HEK293 (cell line): ENCODE results near the gene ZNF292.

Source experiments
- CTCF ChIA-PET: fragments of 350-600 bp; formaldehyde crosslinking; extraction: SDS; loops from one replicate; lab custom pipeline; 2021; ENCODE audit warnings: antibody characterized with exemption; lab: Yijun Ruan, JAX
- POLR2A ChIA-PET: fragments of 300-600 bp; formaldehyde crosslinking; extraction: SDS; loops from one replicate; lab custom pipeline; 2020; ENCODE audit warnings: antibody characterized with exemption, inconsistent platforms; lab: Yijun Ruan, JAX
- H3K27ac ChIP-seq: fragments of 200-500 bp; sonication (Bioruptor generic); 2 replicates; pipeline ENCODE4 v1.5.1; 2014; ENCODE audit warnings: low read depth, low read length, control low read depth, inconsistent platforms; ENCODE audit errors: extremely low read depth
- H3K36me3 ChIP-seq, 2 experiments: fragments of 200-500 bp in 1 of 2; sonication (Bioruptor generic) in 1 of 2; 1 replicate in 1 of 2; 2 replicates in 1 of 2; pipeline ENCODE4 v1.5.1; 2014 to 2017; ENCODE audit warnings: inconsistent platforms in 2 of 2, low read length in 2 of 2; ENCODE audit not compliant: control insufficient read depth in 2 of 2, insufficient read depth in 1 of 2
- H3K4me1 ChIP-seq: fragments of 200-500 bp; sonication (Bioruptor generic); 2 replicates; pipeline ENCODE4 v1.5.1; 2014; ENCODE audit warnings: mild to moderate bottlenecking, low read length, inconsistent platforms; ENCODE audit not compliant: control insufficient read depth, insufficient read depth
- H3K4me3 ChIP-seq: 2 replicates; pipeline ENCODE4 v1.5.1; 2011; ENCODE audit warnings: low read depth, mild to moderate bottlenecking, control low read depth, low read length, moderate library complexity
- H3K9me3 ChIP-seq: fragments of 200-500 bp; sonication (Bioruptor generic); 2 replicates; pipeline ENCODE4 v1.5.1; 2014; ENCODE audit warnings: low read depth, low read length, inconsistent platforms; ENCODE audit not compliant: control insufficient read depth, insufficient read depth
- EGR2 ChIP-seq: fragments of 450-650 bp; formaldehyde crosslinking; IDR thresholded peaks from 2 replicates; pipeline ENCODE4 v1.5.1; 2016; ENCODE audit warnings: low read depth, missing biosample characterization, missing genetic modification characterization
- GFI1B ChIP-seq: fragments of 450-650 bp; formaldehyde crosslinking; IDR thresholded peaks from 2 replicates; pipeline ENCODE4 v1.5.1; 2016; ENCODE audit warnings: missing biosample characterization, missing genetic modification characterization
- KLF1 ChIP-seq: fragments of 450-650 bp; formaldehyde crosslinking; IDR thresholded peaks from 2 replicates; pipeline ENCODE4 v1.5.1; 2016; ENCODE audit warnings: missing biosample characterization, missing genetic modification characterization
- OVOL3 ChIP-seq: fragments of 450-650 bp; formaldehyde crosslinking; IDR thresholded peaks from 2 replicates; pipeline ENCODE4 v1.5.1; 2016; ENCODE audit warnings: missing biosample characterization, missing genetic modification characterization
- YY1 ChIP-seq: fragments of 450-650 bp; formaldehyde crosslinking; IDR thresholded peaks from 2 replicates; pipeline ENCODE4 v1.5.1; 2018; ENCODE audit warnings: missing biosample characterization, missing genetic modification characterization
- ZBTB20 ChIP-seq: fragments of 450-650 bp; formaldehyde crosslinking; IDR thresholded peaks from 2 replicates; pipeline ENCODE4 v1.5.1; 2016; ENCODE audit warnings: missing biosample characterization, missing genetic modification characterization
- ZFP37 ChIP-seq: fragments of 450-650 bp; formaldehyde crosslinking; IDR thresholded peaks from 2 replicates; pipeline ENCODE4 v1.5.1; 2016; ENCODE audit warnings: missing biosample characterization, missing genetic modification characterization
- ZNF155 ChIP-seq: fragments of 450-650 bp; formaldehyde crosslinking; IDR thresholded peaks from 2 replicates; pipeline ENCODE4 v1.5.1; 2016; ENCODE audit warnings: missing biosample characterization, missing genetic modification characterization
- ZNF214 ChIP-seq: fragments of 450-650 bp; formaldehyde crosslinking; IDR thresholded peaks from 2 replicates; pipeline ENCODE4 v1.5.1; 2017; ENCODE audit warnings: missing biosample characterization, mild to moderate bottlenecking, missing genetic modification characterization, borderline replicate concordance
- ZNF221 ChIP-seq: fragments of 450-650 bp; formaldehyde crosslinking; IDR thresholded peaks from 2 replicates; pipeline ENCODE4 v1.5.1; 2017; ENCODE audit warnings: missing biosample characterization, missing genetic modification characterization, borderline replicate concordance
- ZNF239 ChIP-seq: fragments of 450-650 bp; formaldehyde crosslinking; IDR thresholded peaks from 2 replicates; pipeline ENCODE4 v1.5.1; 2016; ENCODE audit warnings: missing biosample characterization, missing genetic modification characterization
- ZNF354C ChIP-seq: fragments of 450-650 bp; formaldehyde crosslinking; IDR thresholded peaks from 2 replicates; pipeline ENCODE4 v1.5.1; 2016; ENCODE audit warnings: missing biosample characterization, missing genetic modification characterization, low read depth, borderline replicate concordance
- ZNF366 ChIP-seq: fragments of 450-650 bp; formaldehyde crosslinking; conservative IDR thresholded peaks from 2 replicates; pipeline ENCODE4 v1.5.1; 2016; ENCODE audit warnings: missing biosample characterization, missing genetic modification characterization
- ZNF48 ChIP-seq: fragments of 450-650 bp; formaldehyde crosslinking; IDR thresholded peaks from 2 replicates; pipeline ENCODE4 v1.5.1; 2016; ENCODE audit warnings: missing biosample characterization, missing genetic modification characterization
- TF ChIP-seq, protein P1 (sequence below): fragments of 450-650 bp; formaldehyde crosslinking; IDR thresholded peaks from 2 replicates; pipeline ENCODE4 v1.5.1; 2016; ENCODE audit warnings: missing biosample characterization, missing genetic modification characterization
- TF ChIP-seq, protein P2 (sequence below): fragments of 450-650 bp; formaldehyde crosslinking; IDR thresholded peaks from 2 replicates; pipeline ENCODE4; 2016; ENCODE audit warnings: missing biosample characterization, missing genetic modification characterization
- TF ChIP-seq, protein P3 (sequence below): sonication (generic); formaldehyde crosslinking; IDR thresholded peaks from 2 replicates; pipeline ENCODE4 v1.8.1; 2022; ENCODE audit warnings: mild to moderate bottlenecking, moderate library complexity, missing genetic modification reagents
- TF ChIP-seq, protein P4 (sequence below): fragments of 450-650 bp; formaldehyde crosslinking; IDR thresholded peaks from 2 replicates; pipeline ENCODE4 v1.5.1; 2016; ENCODE audit warnings: missing biosample characterization, missing genetic modification characterization
- TF ChIP-seq, protein P5 (sequence below): fragments of 450-650 bp; formaldehyde crosslinking; IDR thresholded peaks from 2 replicates; pipeline ENCODE4 v1.5.0; 2017; ENCODE audit warnings: missing biosample characterization, missing genetic modification characterization, borderline replicate concordance
- TF ChIP-seq, protein P6 (sequence below): fragments of 450-650 bp; formaldehyde crosslinking; IDR thresholded peaks from 2 replicates; pipeline ENCODE4 v1.5.1; 2016; ENCODE audit warnings: missing biosample characterization, missing genetic modification characterization, borderline replicate concordance

ZNF292 gene

DNA sequence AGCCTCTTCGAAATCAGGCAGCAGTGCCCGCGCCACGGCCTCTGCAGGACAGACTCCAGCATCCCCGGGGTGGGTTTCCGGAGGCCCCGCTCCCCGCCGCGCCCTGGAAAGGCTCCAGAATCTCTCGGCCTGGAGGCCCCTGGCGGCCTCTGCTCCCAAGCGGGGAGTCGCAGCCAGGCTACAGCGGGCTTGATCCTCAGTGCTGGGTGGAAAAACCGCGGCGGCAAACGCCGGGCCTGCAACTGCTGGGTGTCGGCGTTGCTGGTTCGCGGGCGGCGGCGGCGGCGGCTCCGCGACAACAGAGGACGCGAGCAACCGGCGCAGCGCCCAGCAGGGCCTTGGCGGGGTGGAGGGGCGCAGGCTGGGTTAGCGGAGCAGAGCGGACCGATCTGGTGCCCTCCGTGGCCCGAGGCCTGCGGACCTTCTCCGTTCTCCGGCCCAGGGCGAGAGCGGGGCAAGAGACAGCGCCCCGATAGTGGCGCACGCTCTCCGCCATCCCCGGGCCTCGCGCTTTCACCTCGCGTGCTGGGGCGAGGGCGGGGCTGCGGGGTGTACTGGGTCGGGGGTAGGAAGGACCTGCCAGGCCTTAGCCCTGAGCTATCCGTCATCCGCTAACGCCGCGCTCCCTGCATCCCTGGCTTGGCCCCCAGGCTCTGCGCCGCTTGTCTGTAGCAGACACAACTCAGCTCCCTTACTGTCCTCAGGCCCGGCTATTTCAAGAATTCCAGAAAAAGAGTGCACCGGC, 3.4 kb upstream of the ZNF292 start:
- peak overlapping the region; percentile 18; the same call in 1 of the 2 replicates for H3K4me3 ChIP-seq
- peak overlapping the region; percentile 50; the same call in 1 of the 2 replicates for H3K27ac ChIP-seq
- CTCF ChIA-PET: interaction anchor here (1.6 kb wide), 1 partner anchor 71 kb away, joined by 3 read pairs; no protein-coding TSS in a partner anchor
- POLR2A ChIA-PET: no interaction called here
- no peaks in the 10 kb centered on the region for H3K9me3 ChIP-seq
- H3K4me1 ChIP-seq: no peaks in the 10 kb centered on the region
- TF ChIP-seq ZNF239 (tag by site-specific recombination): no peak
- TF ChIP-seq, protein P1, sequence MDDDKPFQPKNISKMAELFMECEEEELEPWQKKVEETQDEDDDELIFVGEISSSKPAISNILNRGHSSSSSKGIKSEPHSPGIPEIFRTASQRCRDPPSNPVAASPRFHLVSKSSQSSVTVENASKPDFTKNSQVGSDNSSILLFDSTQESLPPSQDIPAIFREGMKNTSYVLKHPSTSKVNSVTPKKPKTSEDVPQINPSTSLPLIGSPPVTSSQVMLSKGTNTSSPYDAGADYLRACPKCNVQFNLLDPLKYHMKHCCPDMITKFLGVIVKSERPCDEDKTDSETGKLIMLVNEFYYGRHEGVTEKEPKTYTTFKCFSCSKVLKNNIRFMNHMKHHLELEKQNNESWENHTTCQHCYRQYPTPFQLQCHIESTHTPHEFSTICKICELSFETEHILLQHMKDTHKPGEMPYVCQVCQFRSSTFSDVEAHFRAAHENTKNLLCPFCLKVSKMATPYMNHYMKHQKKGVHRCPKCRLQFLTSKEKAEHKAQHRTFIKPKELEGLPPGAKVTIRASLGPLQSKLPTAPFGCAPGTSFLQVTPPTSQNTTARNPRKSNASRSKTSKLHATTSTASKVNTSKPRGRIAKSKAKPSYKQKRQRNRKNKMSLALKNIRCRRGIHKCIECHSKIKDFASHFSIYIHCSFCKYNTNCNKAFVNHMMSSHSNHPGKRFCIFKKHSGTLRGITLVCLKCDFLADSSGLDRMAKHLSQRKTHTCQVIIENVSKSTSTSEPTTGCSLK (tag by site-specific recombination): no peak
- TF ChIP-seq ZNF366 (tag by site-specific recombination): no peak
- TF ChIP-seq, protein P2, sequence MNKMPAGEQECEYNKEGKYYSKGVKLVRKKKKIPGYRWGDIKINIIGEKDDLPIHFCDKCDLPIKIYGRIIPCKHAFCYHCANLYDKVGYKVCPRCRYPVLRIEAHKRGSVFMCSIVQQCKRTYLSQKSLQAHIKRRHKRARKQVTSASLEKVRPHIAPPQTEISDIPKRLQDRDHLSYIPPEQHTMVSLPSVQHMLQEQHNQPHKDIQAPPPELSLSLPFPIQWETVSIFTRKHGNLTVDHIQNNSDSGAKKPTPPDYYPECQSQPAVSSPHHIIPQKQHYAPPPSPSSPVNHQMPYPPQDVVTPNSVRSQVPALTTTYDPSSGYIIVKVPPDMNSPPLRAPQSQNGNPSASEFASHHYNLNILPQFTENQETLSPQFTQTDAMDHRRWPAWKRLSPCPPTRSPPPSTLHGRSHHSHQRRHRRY (tag by site-specific recombination): no peak
- TF ChIP-seq, protein P3, sequence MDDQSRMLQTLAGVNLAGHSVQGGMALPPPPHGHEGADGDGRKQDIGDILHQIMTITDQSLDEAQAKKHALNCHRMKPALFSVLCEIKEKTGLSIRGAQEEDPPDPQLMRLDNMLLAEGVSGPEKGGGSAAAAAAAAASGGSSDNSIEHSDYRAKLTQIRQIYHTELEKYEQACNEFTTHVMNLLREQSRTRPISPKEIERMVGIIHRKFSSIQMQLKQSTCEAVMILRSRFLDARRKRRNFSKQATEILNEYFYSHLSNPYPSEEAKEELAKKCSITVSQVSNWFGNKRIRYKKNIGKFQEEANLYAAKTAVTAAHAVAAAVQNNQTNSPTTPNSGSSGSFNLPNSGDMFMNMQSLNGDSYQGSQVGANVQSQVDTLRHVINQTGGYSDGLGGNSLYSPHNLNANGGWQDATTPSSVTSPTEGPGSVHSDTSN (CRISPR knock-in tag): 0 out of 2 replicates have a peak, but pooled peaks have one; percentile 43
- TF ChIP-seq KLF1 (tag by site-specific recombination): no peak
- TF ChIP-seq ZNF214 (tag by site-specific recombination): no peak
- TF ChIP-seq ZNF354C (tag by site-specific recombination): no peak
- H3K36me3 ChIP-seq: no peaks in the 10 kb centered on the region

DNA sequence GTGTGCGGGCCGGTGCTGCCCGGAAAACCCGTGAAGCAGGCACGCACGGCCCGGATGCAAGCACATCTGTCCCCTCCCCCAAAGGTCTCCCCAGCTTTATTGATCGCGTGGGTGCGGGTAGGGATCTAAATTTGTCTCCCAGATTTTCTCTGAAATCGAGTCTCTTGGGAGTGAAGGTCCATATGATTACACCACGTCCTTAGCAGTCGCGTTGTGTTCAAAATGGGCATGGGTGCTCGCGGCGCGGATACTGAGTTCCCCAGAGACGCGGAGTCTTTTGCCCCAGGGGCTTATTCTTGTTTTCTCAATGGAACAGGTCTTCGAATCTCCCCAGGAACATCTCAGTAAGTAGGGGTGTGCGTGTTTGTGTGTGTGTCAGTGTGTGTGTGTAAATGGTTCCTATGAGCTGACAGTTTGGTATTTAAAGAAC, 2.8 kb upstream of the ZNF292 start:
- Histone ChIP-seq H3K4me1 (no peaks in the 10 kb centered on the region), H3K36me3 (no peaks in the 10 kb centered on the region), H3K9me3 (no peaks in the 10 kb centered on the region), H3K4me3 (no peak overlapping the region), H3K27ac (no peak overlapping the region)
- ChIA-PET POLR2A (no interaction called here), CTCF (interaction anchor here (1.6 kb wide), 1 partner anchor 72 kb away, joined by 3 read pairs; no protein-coding TSS in a partner anchor)
- TF ChIP-seq, protein P4, sequence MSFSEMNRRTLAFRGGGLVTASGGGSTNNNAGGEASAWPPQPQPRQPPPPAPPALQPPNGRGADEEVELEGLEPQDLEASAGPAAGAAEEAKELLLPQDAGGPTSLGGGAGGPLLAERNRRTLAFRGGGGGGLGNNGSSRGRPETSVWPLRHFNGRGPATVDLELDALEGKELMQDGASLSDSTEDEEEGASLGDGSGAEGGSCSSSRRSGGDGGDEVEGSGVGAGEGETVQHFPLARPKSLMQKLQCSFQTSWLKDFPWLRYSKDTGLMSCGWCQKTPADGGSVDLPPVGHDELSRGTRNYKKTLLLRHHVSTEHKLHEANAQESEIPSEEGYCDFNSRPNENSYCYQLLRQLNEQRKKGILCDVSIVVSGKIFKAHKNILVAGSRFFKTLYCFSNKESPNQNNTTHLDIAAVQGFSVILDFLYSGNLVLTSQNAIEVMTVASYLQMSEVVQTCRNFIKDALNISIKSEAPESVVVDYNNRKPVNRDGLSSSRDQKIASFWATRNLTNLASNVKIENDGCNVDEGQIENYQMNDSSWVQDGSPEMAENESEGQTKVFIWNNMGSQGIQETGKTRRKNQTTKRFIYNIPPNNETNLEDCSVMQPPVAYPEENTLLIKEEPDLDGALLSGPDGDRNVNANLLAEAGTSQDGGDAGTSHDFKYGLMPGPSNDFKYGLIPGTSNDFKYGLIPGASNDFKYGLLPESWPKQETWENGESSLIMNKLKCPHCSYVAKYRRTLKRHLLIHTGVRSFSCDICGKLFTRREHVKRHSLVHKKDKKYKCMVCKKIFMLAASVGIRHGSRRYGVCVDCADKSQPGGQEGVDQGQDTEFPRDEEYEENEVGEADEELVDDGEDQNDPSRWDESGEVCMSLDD: no peak
- TF ChIP-seq ZNF155 (tag by site-specific recombination) (no peak), ZFP37 (no peak), YY1 (tag by site-specific recombination) (no peak), ZNF221 (tag by site-specific recombination) (no peak), ZNF48 (tag by site-specific recombination) (no peak), EGR2 (tag by site-specific recombination) (no peak), OVOL3 (no peak), GFI1B (tag by site-specific recombination) (no peak), ZBTB20 (tag by site-specific recombination) (no peak)
- TF ChIP-seq, protein P5, sequence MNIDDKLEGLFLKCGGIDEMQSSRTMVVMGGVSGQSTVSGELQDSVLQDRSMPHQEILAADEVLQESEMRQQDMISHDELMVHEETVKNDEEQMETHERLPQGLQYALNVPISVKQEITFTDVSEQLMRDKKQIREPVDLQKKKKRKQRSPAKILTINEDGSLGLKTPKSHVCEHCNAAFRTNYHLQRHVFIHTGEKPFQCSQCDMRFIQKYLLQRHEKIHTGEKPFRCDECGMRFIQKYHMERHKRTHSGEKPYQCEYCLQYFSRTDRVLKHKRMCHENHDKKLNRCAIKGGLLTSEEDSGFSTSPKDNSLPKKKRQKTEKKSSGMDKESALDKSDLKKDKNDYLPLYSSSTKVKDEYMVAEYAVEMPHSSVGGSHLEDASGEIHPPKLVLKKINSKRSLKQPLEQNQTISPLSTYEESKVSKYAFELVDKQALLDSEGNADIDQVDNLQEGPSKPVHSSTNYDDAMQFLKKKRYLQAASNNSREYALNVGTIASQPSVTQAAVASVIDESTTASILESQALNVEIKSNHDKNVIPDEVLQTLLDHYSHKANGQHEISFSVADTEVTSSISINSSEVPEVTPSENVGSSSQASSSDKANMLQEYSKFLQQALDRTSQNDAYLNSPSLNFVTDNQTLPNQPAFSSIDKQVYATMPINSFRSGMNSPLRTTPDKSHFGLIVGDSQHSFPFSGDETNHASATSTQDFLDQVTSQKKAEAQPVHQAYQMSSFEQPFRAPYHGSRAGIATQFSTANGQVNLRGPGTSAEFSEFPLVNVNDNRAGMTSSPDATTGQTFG (tag by site-specific recombination): no peak
- TF ChIP-seq, protein P6, sequence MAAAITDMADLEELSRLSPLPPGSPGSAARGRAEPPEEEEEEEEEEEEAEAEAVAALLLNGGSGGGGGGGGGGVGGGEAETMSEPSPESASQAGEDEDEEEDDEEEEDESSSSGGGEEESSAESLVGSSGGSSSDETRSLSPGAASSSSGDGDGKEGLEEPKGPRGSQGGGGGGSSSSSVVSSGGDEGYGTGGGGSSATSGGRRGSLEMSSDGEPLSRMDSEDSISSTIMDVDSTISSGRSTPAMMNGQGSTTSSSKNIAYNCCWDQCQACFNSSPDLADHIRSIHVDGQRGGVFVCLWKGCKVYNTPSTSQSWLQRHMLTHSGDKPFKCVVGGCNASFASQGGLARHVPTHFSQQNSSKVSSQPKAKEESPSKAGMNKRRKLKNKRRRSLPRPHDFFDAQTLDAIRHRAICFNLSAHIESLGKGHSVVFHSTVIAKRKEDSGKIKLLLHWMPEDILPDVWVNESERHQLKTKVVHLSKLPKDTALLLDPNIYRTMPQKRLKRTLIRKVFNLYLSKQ: no peak
